Colon (tissue), 2 donors: ENCODE results near the gene IL1B.
"Not testable (repeated sequence)": the region's sequence is repeated elsewhere in the genome, so short reads cannot be mapped to it uniquely, and the experiment has no call there.

Source experiments
- FAIRE-seq: peaks from 2 replicates; lab custom pipeline; 2012; peaks lifted over from hg19 to GRCh38; lab: Jason Lieb, UNC
- donor health status: control.
- donor health status: control.

IL1B gene

GRCh38 chr2:112836695-112837117 lies at the start of gene IL1B:
Gene IL1B (minus strand): TSS chr2:112836779. CDS start chr2:112836229, 550 bp downstream.
- no peak for FAIRE-seq

GRCh38 chr2:112886291-112886690 lies 49.7 kb upstream of the IL1B start:
- FAIRE-seq, result no peak

GRCh38 chr2:112885506-112885902 lies 48.9 kb upstream of the IL1B start:
- no peak for FAIRE-seq

- FAIRE-seq, result no peak
Observed at GRCh38 chr2:112884869-112885505, 48.4 kb upstream of the IL1B start.

DNA sequence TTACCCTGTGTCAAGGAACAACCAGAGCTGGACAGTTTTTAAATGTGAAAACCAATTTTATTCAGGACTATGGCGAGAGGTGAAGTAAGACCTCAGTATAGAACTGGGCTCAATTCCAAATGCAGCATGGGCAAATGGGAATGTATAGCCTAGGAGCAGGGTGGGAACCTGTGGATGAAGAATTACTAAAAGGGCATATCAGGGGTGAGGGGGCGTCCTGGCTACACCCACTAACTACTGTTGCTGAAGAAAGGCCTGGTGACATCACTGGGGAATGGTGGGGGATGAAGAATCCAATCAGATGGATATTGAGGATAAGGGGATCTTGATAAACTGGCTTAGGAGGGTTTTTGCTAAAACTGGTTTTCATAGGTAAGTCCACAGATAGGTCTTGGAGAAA lies 47.1 kb upstream of the IL1B start:
- no peak for FAIRE-seq

DNA sequence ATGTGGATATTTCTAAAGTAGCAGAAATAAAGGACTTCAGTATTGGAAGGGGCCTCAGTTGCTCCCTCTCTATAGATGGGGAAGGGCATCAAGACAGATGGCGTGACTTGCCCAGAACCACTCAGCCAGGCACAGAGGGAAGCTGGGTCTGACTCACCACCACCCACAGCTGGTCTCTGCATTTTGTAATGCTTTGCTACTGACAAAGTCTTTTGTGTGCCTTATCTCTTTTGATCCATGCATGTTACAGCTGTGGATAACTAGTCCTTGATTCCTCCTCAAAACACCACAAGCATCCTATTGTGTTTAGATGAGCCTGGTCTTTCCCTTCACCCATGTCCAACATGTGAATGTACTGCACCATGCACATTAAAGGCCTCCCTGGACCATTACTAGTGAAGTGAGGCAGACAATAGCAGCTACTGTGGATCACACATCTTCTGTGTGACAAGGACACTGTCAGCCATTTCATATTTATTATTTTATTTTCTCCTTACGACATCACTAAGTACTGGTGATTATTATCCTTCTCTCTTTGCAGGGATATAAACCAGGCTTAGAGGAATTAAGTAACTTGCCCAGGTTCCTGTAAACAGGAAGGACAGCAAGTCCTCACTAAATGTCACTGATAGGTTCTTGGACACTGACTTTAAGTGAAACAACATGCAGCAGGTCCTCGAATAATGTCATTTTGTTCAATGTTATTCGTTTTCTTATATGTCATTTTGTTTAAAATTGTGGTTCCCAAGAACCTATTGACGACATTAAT lies 44.8 kb upstream of the IL1B start:
- FAIRE-seq, result no peak

- no peak for FAIRE-seq
Observed at GRCh38 chr2:112880696-112881095, 44.1 kb upstream of the IL1B start.

- no peak for FAIRE-seq
Observed at GRCh38 chr2:112880091-112880531, 43.5 kb upstream of the IL1B start.

- no peak for FAIRE-seq
Observed at GRCh38 chr2:112879491-112880041, 43.0 kb upstream of the IL1B start.

- no peak for FAIRE-seq
Observed at GRCh38 chr2:112877423-112877822, 40.8 kb upstream of the IL1B start.

DNA sequence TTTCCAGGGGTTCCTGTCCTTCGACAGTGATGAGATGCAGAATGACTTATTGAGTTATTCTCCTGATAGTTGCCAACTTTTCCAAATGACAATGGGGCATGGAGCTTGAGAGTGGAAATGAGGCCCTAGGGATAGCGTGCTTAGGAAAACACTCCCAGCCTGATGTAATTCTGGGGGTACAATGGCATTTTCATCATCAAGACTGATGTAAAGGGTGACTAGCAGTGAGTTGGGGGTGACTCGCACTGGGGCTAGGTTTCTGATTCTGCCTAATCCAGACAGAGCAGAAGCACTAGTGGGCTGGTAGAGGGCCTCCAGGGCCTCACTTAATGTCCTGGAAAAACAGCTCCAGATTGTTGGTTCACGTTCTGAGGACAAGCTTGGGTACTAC lies 40.4 kb upstream of the IL1B start:
- no peak for FAIRE-seq

GRCh38 chr2:112876257-112876970 lies 39.8 kb upstream of the IL1B start:
- FAIRE-seq, result no peak

- no peak for FAIRE-seq
Observed at GRCh38 chr2:112870841-112871835, 34.6 kb upstream of the IL1B start.

- FAIRE-seq, result no peak
Observed at GRCh38 chr2:112869258-112869842, 32.8 kb upstream of the IL1B start.

DNA sequence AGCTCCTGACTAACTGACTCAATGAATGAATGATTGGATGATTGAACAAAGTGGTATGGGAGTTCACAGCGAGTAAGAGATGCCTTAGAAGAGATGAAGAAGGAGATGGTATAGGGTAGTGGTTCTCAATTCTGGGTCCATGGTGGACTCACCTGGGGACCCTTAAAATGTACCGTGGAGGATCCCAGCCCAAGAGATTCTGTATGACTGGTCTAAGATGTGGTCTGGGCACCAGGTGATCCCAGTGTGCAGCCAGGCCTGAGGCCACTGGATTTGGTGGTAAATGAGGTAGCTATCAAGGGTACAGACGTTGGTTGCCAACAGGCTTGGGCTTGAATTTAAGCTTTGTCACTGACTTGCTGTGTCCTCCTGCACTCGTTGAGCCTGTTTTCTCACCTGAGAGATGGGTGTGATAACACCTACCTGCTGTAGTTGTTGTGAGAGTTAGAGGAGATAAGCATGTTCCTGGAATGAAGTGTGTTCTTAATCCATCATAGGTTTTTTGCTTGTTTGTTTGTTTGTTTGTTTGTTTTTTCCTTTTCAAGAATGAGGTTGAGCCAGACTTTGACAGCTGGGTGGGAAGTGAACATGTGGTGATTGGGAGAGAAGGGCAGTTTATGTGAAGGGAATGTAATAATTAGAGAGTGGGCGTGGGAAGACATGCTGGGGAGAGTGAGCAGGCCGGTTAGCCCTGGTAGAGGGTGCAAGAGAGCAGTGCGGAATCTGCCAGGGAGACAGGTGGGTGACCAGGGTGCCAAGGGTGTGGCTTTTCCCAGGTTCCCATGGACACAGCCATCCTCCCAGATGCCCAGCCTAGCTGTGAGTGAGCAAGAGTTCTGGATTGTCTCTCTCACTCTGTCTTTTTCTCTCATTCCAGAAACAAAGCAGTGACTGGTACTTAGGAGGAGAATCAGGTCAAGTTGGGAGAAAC lies 31.4 kb upstream of the IL1B start:
- no peak for FAIRE-seq

- FAIRE-seq, result no peak
Observed at GRCh38 chr2:112866128-112866835, 29.7 kb upstream of the IL1B start.

DNA sequence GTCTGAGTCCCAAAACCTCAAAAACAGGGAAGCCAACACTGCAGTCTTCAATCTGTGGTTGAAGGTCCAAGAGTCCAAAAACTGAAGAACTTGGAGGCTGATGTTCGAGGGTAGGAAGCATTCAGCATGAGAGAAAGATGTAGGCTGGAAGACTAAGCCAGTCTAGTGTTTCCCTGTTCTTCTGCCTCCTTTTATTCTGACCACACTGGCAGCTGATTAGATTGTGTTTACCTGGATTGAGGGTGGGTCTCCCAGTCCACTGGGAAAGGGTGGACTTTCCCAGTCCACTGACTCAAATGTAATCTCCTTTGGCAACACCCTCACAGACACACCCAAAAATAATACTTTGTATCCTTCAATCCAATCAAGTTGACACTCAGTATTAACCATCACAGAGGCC lies 27.5 kb upstream of the IL1B start:
- no peak for FAIRE-seq

DNA sequence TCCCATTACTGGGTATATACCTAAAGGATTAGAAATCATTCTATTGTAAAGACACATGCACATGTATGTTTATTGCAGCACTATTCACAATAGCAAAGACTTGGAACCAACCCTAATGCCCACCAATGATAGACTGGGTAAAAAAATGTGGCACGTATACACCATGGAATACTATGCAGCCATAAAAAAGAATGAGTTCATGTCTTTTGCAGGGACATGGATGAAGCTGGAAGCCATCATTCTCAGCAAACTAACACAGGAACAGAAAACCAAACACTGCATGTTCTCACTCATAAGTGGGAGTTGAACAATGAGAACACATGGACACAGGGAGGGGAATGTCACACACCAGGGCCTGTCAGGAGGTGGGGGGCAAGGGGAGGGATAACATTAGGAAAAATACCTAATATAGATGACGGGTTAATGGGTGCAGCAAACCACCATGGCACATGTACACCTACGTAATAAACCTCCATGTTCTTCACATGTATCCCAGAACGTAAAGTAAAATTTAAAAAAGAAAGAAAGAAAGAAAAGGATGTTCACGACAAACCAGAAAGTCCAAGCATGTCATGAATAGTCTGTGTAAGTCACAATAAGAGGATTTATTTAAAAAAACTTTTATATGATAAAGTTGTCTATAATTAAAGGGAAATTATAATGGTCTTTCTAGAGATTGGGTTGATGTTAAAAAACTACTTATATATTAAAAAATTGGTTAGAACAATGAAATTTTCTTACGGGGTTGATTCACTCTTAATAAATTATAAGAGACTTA lies 23.0 kb upstream of the IL1B start:
- not testable (repeated sequence) for FAIRE-seq

- FAIRE-seq, result no peak
Observed at GRCh38 chr2:112850588-112850987, 14.0 kb upstream of the IL1B start.
